GM18519 (cell line): ENCODE data around the gene KIF2A.
A peak's percentile ranks its signal among the peaks of the same experiment; 100 is the strongest.

ENCODE experiments used
- ATAC-seq: cut with Tn5 transposase; IDR thresholded peaks from one replicate; pipeline ENCODE4 v1.9.1; 2021; ENCODE audit warnings: mild to moderate bottlenecking, moderate library complexity; ENCODE audit not compliant: unreplicated experiment, low FRiP score

KIF2A gene

GRCh38 chr5:62327138-62328053 is 21.4 kb downstream of the KIF2A start:
- no peak for ATAC-seq

- no peak for ATAC-seq
Observed at GRCh38 chr5:62328772-62329491, 22.9 kb downstream of the KIF2A start.

GRCh38 chr5:62330302-62330701 is 24.3 kb downstream of the KIF2A start:
- no peak for ATAC-seq

DNA sequence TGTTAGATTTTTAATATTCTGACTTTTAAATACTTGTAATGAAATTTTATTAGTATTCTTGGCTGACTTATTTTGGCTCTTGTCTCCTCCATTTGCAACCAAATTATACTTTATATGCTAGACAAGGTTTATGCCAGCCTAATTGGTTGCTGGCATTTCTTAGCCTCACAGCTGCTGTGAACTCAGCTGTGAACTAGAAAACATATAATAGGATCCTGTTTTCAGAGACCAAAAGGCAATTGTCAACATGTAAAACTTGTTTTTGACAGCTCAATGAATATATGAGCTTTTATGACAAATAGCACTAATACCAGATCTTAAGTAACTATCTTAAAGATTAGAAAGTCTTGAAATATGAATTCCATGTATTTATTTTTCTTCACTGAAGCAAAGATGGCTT is 25.9 kb downstream of the KIF2A start:
- no peak for ATAC-seq

- ATAC-seq, result no peak
Observed at GRCh38 chr5:62333250-62333794, 27.3 kb downstream of the KIF2A start.

DNA sequence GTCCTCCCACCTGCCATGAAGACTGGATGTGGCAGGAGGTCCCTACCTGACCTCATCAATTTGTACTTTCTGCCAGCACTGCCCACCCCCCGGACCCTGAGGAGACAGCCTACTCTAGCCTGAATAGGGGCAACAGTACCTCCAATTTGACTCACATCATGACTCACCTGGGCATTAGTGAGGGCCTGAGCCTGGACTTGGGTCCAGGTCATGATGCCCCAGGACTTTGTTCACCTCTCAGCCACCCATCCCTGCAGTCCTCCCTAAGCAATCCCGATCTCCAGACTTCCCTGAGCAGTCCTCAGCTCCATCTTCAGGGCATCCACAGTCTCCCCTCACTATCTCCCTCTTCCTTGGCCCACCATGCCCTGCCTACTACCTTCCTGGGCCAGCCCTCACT is 28.1 kb downstream of the KIF2A start:
- no peak for ATAC-seq

GRCh38 chr5:62340392-62340791 is 34.4 kb downstream of the KIF2A start:
- ATAC-seq, result peak; percentile 36

DNA sequence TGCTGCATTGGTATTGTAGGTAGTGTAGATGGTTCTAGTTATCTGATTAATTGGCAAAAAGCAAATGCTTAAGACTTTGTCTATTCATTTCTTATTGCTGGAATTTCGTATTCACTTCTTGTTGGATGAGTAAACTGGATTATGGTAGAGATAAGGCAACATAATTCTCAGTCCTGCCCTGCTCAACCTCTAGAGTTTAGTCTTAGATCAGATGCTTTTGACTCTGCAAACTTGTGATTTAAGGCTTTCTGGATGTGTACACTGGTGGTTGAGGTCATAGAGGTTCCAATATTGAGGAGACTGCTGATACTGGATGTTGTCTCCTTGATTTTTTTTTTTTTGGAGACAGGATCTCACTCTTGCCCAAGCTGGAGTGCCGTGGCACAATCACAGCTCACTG is 35.0 kb downstream of the KIF2A start:
- no peak for ATAC-seq

DNA sequence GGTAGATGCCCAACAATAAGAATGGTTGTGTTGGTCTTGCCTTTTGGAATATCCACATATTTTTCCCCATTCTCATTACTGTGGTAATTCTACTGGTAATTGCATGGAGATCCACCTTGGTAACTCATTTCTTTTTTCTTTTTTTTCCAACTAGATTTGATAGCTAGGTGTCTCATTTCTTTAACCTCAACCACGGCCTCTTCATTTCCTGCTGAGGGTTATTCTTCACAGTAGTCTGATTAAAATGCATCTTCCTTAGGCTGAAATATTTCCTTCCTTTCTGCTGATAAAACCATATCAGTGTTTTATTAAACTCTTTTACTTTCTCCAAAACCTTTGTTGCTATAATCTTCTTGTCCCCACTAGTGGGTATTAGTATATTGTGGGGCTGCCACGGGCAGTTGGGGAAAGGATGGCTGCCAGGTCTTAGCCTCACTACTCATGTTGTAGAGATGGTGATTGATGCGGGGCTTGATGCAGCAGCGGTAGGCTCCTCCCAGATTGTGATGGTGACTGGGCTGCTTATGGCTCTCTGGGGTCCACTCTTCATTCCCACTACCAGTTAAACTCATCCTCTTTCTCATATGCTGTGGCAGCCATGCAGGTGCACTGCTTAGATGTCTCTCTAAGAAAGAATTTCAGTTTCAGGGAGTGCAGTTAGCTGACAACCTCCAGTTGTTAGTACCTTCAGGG is 35.9 kb downstream of the KIF2A start:
- peak; percentile 49 for ATAC-seq

DNA sequence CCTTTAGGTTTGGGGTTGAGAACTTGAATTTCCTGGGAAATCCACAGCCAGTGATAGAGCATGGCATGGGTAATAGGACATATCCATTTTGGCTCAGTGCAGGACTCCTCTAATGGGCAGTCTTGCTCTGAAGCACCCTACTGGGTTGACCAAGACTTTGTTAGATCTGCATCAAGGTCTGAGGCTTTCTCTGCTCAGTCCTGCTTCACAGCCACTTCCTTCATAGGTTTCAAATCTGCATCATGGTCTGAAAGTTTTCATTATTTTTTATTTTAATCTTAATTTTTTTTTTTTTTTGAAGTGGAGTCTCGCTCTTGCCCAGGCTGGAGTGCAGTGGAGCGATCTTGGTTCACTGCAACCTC is 36.5 kb downstream of the KIF2A start:
- peak; percentile 24 for ATAC-seq

GRCh38 chr5:62343428-62343827 is 37.4 kb downstream of the KIF2A start:
- ATAC-seq, result no peak

DNA sequence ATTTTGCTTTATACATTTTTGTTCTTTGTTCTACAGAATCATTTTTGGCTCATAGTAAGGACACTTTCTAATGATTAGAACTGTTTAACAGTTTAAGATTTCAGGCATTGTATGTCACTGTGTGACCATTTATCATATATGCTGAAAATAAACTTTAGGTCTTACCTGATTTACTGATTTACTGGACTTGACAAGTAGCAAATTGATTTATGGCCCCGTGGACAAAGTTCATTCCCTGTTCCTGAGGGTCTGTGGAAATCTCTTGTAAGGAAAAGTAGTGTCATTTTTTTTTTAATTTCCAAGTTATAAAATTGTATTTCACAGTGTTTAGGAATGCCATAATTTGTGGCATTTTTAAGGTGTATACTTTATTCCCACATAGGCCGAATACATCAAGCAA is 40.7 kb downstream of the KIF2A start:
- no peak for ATAC-seq

DNA sequence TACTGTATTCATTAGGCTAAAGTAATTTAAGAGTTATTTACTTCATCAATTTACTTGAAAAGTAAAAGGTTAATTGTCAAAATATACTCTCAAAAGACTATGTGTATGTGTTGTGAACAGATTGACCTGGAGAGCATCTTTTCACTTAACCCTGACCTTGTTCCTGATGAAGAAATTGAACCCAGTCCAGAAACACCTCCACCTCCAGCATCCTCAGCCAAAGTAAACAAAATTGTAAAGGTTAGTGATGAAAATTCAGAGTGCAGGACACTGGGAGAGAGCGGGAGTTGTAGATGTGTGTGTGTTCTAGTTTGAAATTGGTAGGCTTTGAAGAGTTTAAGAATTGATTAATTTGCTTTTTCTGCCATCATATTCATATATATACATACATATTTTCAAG is 41.9 kb downstream of the KIF2A start:
- ATAC-seq, result no peak

DNA sequence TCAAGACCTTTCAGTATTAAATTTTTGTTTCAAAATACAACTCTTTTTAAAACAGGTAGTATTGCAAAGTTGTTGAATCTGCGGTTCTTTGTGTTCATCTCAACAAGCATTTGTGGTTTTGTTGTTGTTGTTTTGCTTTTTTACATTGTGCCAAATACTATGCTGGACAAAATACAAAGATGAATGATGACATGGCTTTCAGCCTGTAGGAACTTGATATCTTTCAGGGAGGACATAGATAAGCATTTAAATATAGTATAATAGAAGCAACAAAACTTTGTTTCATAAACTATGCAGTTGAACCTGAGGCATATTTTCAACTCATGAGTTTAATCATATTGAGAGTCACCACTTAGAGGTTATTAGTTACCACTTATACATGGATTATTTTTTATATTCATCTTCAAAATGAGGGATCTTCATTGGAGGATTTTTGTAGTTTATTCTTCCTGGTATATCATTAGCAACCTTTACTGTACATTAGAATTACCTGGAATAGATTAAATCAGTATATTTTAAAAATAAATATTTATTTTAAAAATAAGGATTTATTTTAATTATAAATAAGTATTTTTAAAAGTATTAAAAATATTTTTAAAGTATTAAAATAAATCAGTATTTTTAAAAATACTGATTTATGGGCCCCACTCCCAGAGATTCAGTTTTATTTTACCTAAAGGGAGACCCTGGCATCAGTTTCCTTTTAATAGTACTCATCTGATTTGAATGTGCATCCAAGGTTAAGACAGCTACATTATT is 42.9 kb downstream of the KIF2A start:
- no peak for ATAC-seq

- peak; percentile 87 for ATAC-seq
Observed at GRCh38 chr5:62354028-62354874, 48.2 kb downstream of the KIF2A start.

DNA sequence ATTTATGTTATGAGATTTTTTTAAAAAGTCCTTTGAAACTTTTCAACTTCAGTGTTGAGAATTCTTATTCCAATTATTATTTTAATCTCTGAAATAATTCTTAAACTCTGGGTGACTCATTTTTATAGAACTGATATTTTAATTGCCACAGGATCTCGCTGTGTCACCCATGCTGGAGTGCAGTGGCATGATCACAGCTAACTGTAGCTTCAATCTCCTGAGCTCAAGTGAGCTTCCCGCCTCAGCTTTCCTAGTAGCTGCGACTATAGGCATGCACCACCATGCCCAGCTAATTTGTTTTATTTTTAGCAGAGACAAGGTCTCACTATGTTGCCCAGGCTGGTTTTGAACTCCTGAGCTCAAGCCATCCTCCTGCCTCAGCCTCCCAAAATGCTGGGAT is 56.7 kb downstream of the KIF2A start:
- ATAC-seq, result no peak

DNA sequence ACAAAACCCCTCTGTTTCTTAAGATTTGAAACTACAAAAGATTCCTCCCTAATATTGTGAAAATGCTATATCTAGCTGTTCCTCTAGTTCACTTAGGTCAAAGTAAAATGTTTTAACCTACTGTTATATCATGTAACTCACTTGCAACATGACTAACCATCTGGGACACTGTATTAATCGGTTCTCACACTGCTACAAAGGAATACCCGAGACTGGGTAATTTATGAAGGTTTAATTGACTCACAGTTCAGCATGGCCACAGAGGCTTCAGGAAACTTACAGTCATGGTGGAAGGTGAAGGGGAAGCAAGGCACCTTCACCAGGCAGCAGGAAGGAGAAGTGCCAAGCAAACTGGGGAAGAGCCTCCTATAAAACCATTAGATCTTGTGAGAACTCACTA is 63.0 kb downstream of the KIF2A start:
- no peak for ATAC-seq

DNA sequence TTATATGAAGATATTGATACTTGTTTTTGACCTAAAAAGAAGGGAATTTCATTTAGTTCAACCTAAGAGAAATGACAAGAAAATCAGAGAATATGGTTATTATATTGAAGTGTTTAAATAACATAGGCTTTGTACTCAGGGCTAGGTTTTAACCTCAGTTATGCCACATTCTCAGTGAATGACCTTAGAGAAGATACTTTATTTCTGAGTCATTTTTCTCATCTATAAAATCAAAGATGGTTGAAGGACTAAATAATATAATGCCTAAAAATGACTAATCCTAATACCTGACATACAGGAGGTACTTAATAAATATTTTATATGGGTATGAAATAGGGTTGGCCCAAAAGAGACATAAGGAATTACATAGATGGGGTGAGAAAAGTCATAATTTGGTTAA is 65.4 kb downstream of the KIF2A start:
- ATAC-seq, result no peak

- no peak for ATAC-seq
Observed at GRCh38 chr5:62372600-62372999, 66.6 kb downstream of the KIF2A start.
